ENCODE measurements around the gene CFAP126. TPM values are rescaled to one million over a fixed set of nuclear protein-coding genes. Genes with fewer than 3 reads are reported as not detected.

Gene CFAP126
- polyA plus RNA-seq, 2 donors, result not detected

DNA sequence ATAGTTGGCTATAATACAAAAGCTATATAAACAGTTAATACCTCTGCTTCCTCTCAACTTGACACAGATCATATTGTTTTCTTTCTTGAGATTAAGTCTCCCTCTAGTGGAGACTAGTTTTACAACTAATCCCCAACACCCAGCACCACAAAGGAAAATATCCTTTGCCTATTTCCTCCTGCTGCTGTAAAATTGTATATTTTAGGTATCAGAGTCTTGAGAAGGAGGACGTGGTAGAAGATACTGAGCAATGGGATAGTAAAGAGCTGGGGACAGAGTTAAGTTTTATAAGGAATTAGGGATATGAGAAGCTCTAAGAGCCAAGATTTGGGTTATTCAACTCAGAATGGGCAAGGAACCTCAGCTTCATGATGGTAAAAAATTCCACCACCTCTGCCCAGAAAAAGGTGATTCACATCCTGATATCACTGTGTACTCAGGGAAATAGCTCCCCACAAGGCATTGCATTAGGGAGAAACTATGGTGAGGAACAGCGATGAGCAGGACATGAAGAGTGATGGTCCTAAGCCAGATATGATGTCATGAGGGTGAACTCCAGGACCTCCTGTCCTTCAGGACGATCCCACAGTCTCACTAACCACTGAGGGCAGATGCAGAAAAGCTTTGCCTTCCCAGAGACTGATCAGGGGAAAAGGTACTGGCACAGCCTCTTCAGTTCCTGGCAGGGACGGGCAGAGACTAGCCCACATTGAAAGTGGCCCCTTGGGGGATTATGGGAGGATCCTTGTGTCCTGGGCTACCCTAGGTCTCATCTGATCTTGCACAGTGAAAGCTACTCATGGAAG is 14.7 kb upstream of the CFAP126 start:
- 19 to 25% methylated on average over 4 of the region's 4 CpGs for WGBS, 2 donors
- Histone ChIP-seq H3K4me3 (ENCODE audit: low read depth in 1 of 2, low read length in 2 of 2) (no peak overlapping the region), H3K36me3 (ENCODE audit: control insufficient read depth in 2 of 2, insufficient read depth in 2 of 2, low read length in 1 of 2) (no peaks in the 10 kb centered on the region), H3K27ac (ENCODE audit: low read depth in 2 of 2, low read length in 1 of 2) (peak overlapping the region; percentile 1 to 4), H3K4me1 (ENCODE audit: control insufficient read depth in 2 of 2, insufficient read depth in 2 of 2, low read length in 1 of 2) (no peaks in the 10 kb centered on the region), H3K27me3 (ENCODE audit: control insufficient read depth in 1 of 2, insufficient read depth in 2 of 2, low read length in 2 of 2) (no peaks in the 10 kb centered on the region), H3K9me3 (ENCODE audit: control insufficient read depth in 2 of 2, insufficient read depth in 1 of 2, low read depth in 1 of 2, low read length in 1 of 2) (no peaks in the 10 kb centered on the region)

DNA sequence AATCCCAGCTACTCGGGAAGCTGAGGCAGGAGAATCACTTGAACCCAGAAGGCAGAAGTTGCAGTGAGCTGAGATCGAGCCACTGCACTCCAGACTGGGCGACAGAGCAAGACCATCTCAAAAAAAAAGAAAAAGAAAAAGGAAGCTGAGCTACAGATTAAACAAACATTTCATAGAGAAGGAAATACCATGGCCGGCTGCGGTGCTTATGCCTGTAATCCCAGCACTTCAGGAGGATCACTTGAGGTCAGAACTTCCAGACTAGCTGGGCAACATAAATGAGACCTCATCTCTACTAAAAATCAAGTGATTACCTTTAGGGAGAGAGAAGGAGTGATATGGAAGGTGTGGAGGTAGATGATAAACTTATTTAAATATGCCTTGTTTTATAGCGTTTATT is 14.0 kb upstream of the CFAP126 start:
- H3K9me3 ChIP-seq (ENCODE audit: control insufficient read depth in 2 of 2, insufficient read depth in 1 of 2, low read depth in 1 of 2, low read length in 1 of 2), result no peaks in the 10 kb centered on the region
- no peaks in the 10 kb centered on the region for H3K36me3 ChIP-seq (ENCODE audit: control insufficient read depth in 2 of 2, insufficient read depth in 2 of 2, low read length in 1 of 2)
- H3K27me3 ChIP-seq (ENCODE audit: control insufficient read depth in 1 of 2, insufficient read depth in 2 of 2, low read length in 2 of 2), result no peaks in the 10 kb centered on the region
- H3K4me3 ChIP-seq (ENCODE audit: low read depth in 1 of 2, low read length in 2 of 2), result no peak overlapping the region
- 55 to 57% methylated on average over 6 of the region's 6 CpGs for whole genome bisulfite sequencing, 2 donors
- H3K27ac ChIP-seq (ENCODE audit: low read depth in 2 of 2, low read length in 1 of 2), result no peak overlapping the region
- no peaks in the 10 kb centered on the region for H3K4me1 ChIP-seq (ENCODE audit: control insufficient read depth in 2 of 2, insufficient read depth in 2 of 2, low read length in 1 of 2)

DNA sequence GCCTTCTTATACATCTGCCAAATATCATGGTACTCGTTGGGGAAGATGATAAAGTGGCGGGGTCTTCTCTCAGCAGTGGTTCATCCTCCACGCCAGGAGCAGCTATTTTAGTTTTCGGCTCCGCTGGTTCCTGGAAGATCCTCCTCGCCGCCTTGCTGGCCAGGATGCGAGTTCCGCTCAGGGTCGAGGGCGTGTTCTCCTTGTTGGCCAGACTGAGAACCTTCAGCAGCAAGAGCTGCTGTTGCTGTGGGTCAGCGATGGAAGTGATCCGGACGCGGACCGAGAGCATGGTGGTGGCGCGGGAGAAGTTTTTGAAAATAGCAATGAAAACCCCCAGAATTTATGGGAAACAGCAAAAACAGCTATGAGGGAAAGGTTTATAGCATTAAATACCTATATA is 11.4 kb upstream of the CFAP126 start:
- Histone ChIP-seq H3K4me3 (ENCODE audit: low read depth in 1 of 2, low read length in 2 of 2) (no peak overlapping the region), H3K27me3 (ENCODE audit: control insufficient read depth in 1 of 2, insufficient read depth in 2 of 2, low read length in 2 of 2) (no peaks in the 10 kb centered on the region), H3K36me3 (ENCODE audit: control insufficient read depth in 2 of 2, insufficient read depth in 2 of 2, low read length in 1 of 2) (no peaks in the 10 kb centered on the region), H3K9me3 (ENCODE audit: control insufficient read depth in 2 of 2, insufficient read depth in 1 of 2, low read depth in 1 of 2, low read length in 1 of 2) (no peaks in the 10 kb centered on the region), H3K4me1 (ENCODE audit: control insufficient read depth in 2 of 2, insufficient read depth in 2 of 2, low read length in 1 of 2) (no peaks in the 10 kb centered on the region), H3K27ac (ENCODE audit: low read depth in 2 of 2, low read length in 1 of 2) (no peak overlapping the region)
- 82 to 89% methylated on average over 18 of the region's 18 CpGs for WGBS, 2 donors

DNA sequence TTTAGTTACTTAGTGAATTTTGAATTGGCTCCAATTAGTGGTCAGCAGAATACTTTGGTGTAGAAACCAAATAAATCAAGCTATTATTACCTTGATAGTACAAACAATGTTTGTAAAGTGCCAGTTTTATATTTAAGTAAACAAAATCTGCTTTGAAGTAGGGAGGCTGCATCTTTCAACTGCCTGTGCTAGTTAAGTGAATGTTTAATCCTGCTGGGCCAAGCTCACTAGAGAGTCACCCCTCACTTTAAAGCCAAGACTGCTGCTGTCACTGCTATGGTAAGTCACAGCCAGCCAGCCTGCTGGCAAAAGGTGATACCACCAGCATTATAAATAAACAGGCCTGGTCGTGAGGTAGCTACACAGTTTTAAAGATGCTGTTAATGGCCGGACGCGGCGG is 10.3 kb upstream of the CFAP126 start:
- Histone ChIP-seq H3K9me3 (ENCODE audit: control insufficient read depth in 2 of 2, insufficient read depth in 1 of 2, low read depth in 1 of 2, low read length in 1 of 2) (no peaks in the 10 kb centered on the region), H3K36me3 (ENCODE audit: control insufficient read depth in 2 of 2, insufficient read depth in 2 of 2, low read length in 1 of 2) (no peaks in the 10 kb centered on the region), H3K27me3 (ENCODE audit: control insufficient read depth in 1 of 2, insufficient read depth in 2 of 2, low read length in 2 of 2) (no peaks in the 10 kb centered on the region), H3K27ac (ENCODE audit: low read depth in 2 of 2, low read length in 1 of 2) (no peak overlapping the region), H3K4me3 (ENCODE audit: low read depth in 1 of 2, low read length in 2 of 2) (no peak overlapping the region), H3K4me1 (ENCODE audit: control insufficient read depth in 2 of 2, insufficient read depth in 2 of 2, low read length in 1 of 2) (no peaks in the 10 kb centered on the region)
- WGBS, 2 donors, result 85 to 88% methylated on average over 5 of the region's 5 CpGs

DNA sequence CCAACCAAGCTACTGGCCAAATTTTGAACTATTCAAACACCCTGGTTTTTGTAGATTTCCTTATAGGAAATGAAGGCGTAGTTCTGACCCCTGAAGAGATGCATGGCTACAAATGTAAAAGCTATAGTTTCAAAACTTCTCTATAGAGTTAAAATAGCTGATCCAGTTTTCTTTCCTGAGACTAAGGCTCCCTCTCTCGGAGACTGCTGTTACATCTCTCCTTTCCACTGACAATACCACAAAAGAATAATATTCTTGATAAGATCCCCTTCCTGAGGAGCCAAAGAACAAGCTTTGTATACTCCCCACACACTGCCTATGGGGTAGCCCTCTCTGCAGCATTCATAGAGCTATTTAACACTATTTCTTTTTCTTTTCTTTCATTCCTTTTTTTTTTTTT is 6.7 kb upstream of the CFAP126 start:
- no peaks in the 10 kb centered on the region for H3K36me3 ChIP-seq (ENCODE audit: control insufficient read depth in 2 of 2, insufficient read depth in 2 of 2, low read length in 1 of 2)
- whole genome bisulfite sequencing, 2 donors, result 53 to 55% methylated on average over 2 of the region's 2 CpGs

DNA sequence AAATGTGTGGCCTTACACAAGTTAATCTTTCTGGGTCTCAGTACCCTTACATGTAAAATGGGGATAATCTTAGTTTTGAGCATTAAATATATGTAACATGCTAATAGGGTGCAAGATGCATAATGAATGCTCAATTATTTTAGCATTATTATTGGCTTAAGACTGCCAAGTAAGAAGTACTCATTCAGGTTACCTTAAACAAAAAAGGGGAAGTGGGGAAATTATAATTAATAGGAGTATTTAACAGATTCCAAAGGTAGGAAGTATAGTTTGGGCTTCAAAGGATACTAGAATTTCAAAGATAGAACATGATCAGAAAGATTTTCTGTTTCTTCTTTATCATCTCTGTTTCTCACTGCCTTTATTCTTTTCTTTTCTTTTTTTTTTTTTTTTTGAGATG is 5.8 kb upstream of the CFAP126 start:
- Histone ChIP-seq H3K27me3 (ENCODE audit: control insufficient read depth in 1 of 2, insufficient read depth in 2 of 2, low read length in 2 of 2) (no peaks in the 10 kb centered on the region), H3K4me3 (ENCODE audit: low read depth in 1 of 2, low read length in 2 of 2) (no peak overlapping the region), H3K27ac (ENCODE audit: low read depth in 2 of 2, low read length in 1 of 2) (no peak overlapping the region), H3K9me3 (ENCODE audit: control insufficient read depth in 2 of 2, insufficient read depth in 1 of 2, low read depth in 1 of 2, low read length in 1 of 2) (no peaks in the 10 kb centered on the region), H3K4me1 (ENCODE audit: control insufficient read depth in 2 of 2, insufficient read depth in 2 of 2, low read length in 1 of 2) (no peaks in the 10 kb centered on the region), H3K36me3 (ENCODE audit: control insufficient read depth in 2 of 2, insufficient read depth in 2 of 2, low read length in 1 of 2) (no peaks in the 10 kb centered on the region)

More for the DNA sequence above, 6.7 kb upstream of the CFAP126 start:
- H3K27ac ChIP-seq (ENCODE audit: low read depth in 2 of 2, low read length in 1 of 2), result no peak overlapping the region
- H3K27me3 ChIP-seq (ENCODE audit: control insufficient read depth in 1 of 2, insufficient read depth in 2 of 2, low read length in 2 of 2), result no peaks in the 10 kb centered on the region
- no peaks in the 10 kb centered on the region for H3K9me3 ChIP-seq (ENCODE audit: control insufficient read depth in 2 of 2, insufficient read depth in 1 of 2, low read depth in 1 of 2, low read length in 1 of 2)
- no peak overlapping the region for H3K4me3 ChIP-seq (ENCODE audit: low read depth in 1 of 2, low read length in 2 of 2)
- no peaks in the 10 kb centered on the region for H3K4me1 ChIP-seq (ENCODE audit: control insufficient read depth in 2 of 2, insufficient read depth in 2 of 2, low read length in 1 of 2)

DNA sequence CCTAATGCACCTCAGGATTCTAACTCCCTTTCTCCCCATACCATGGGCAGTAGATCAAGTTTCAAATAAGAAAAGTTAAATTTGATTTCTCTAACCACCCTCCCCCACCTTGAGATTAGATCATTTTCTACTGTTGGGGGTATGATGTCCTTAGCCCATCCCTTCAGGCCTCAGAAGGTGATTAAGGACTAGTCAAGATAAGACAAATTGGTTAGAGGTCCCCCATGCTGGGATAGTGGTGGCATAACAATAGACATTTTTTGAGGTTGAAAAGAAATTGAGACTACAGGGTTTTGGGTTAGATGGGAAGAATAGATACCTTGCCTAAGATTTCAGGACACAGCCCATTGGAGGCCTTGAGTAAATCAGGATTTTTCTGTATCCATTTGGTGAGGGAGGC is 2.5 kb downstream of the CFAP126 start:
- H3K4me3 ChIP-seq (ENCODE audit: low read depth in 1 of 2, low read length in 2 of 2), result no peak overlapping the region
- H3K36me3 ChIP-seq (ENCODE audit: control insufficient read depth in 2 of 2, insufficient read depth in 2 of 2, low read length in 1 of 2), result peaks cover 2 to 7% of the 10 kb centered on the region in 2 donors
- no peaks in the 10 kb centered on the region for H3K27me3 ChIP-seq (ENCODE audit: control insufficient read depth in 1 of 2, insufficient read depth in 2 of 2, low read length in 2 of 2)
- H3K9me3 ChIP-seq (ENCODE audit: control insufficient read depth in 2 of 2, insufficient read depth in 1 of 2, low read depth in 1 of 2, low read length in 1 of 2), result no peaks in the 10 kb centered on the region
- no peaks in the 10 kb centered on the region for H3K4me1 ChIP-seq (ENCODE audit: control insufficient read depth in 2 of 2, insufficient read depth in 2 of 2, low read length in 1 of 2)
- H3K27ac ChIP-seq (ENCODE audit: low read depth in 2 of 2, low read length in 1 of 2), result no peak overlapping the region

DNA sequence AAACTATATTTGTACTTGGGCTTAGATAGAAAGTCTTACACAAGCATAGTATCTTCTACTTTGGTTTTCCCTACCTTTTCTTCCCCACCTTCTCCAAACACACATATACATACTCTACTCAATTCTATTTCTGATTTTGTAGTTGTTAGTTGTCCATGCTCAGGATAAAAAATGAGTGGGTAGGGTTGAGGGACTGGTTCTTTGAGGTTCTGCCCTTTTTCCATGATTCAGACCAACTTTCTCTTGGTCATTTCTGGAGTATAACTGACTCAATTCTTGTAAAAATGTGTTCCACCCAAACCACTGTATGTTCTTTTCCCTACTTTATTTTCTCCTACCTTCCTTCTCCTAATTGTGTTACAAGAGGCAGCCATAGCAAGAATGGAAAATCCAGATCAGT is 3.3 kb downstream of the CFAP126 start:
- peaks cover 2 to 7% of the 10 kb centered on the region in 2 donors for H3K36me3 ChIP-seq (ENCODE audit: control insufficient read depth in 2 of 2, insufficient read depth in 2 of 2, low read length in 1 of 2)
- no peak overlapping the region for H3K4me3 ChIP-seq (ENCODE audit: low read depth in 1 of 2, low read length in 2 of 2)
- no peaks in the 10 kb centered on the region for H3K4me1 ChIP-seq (ENCODE audit: control insufficient read depth in 2 of 2, insufficient read depth in 2 of 2, low read length in 1 of 2)

DNA sequence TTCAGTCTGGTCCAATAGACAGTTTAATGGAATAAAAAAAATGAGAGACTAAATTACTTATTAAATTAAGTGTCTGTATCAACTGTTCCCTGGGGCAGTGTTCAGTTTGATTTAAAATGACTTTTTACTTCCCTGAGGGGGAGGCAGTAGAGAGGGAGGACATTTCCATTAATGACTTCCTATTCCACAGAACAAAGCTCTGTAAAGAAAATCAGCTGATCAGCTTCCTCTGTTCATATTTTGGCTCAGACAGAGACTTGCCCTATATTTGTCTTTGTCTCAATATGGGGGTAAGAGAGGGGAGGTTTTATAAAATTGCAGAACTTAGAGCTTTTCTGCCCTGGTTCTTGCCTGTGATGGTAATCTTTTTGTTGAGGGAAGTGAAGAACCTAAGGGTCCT is 8.4 kb downstream of the CFAP126 start:
- no peaks in the 10 kb centered on the region for H3K9me3 ChIP-seq (ENCODE audit: control insufficient read depth in 2 of 2, insufficient read depth in 1 of 2, low read depth in 1 of 2, low read length in 1 of 2)
- no peaks in the 10 kb centered on the region for H3K36me3 ChIP-seq (ENCODE audit: control insufficient read depth in 2 of 2, insufficient read depth in 2 of 2, low read length in 1 of 2)
- no peak overlapping the region for H3K4me3 ChIP-seq (ENCODE audit: low read depth in 1 of 2, low read length in 2 of 2)
- no peaks in the 10 kb centered on the region for H3K4me1 ChIP-seq (ENCODE audit: control insufficient read depth in 2 of 2, insufficient read depth in 2 of 2, low read length in 1 of 2)
- no peak overlapping the region for H3K27ac ChIP-seq (ENCODE audit: low read depth in 2 of 2, low read length in 1 of 2)
- no peaks in the 10 kb centered on the region for H3K27me3 ChIP-seq (ENCODE audit: control insufficient read depth in 1 of 2, insufficient read depth in 2 of 2, low read length in 2 of 2)

More for the DNA sequence above, 3.3 kb downstream of the CFAP126 start:
- no peaks in the 10 kb centered on the region for H3K9me3 ChIP-seq (ENCODE audit: control insufficient read depth in 2 of 2, insufficient read depth in 1 of 2, low read depth in 1 of 2, low read length in 1 of 2)
- H3K27ac ChIP-seq (ENCODE audit: low read depth in 2 of 2, low read length in 1 of 2), result no peak overlapping the region
- no peaks in the 10 kb centered on the region for H3K27me3 ChIP-seq (ENCODE audit: control insufficient read depth in 1 of 2, insufficient read depth in 2 of 2, low read length in 2 of 2)

DNA sequence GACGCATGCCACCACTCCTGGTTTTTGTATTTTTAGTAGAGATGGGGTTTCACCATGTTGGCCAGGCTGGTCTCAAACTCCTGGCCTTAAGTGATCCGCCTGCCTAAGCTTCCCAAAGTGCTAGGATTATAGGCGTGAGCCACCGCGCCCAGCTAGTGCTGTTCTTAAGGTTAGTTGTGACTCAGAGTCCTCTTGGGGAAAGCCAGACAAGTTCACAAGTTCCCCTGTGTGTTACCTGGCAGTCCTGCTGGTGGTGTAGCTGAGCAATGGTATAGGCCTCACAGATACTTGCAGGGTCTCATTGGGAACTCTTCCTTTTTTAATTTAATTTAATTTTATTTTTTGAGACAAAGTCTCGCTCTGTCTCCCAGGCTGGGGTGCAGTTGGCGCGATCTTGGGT is 10.6 kb downstream of the CFAP126 start:
- Histone ChIP-seq H3K4me1 (ENCODE audit: control insufficient read depth in 2 of 2, insufficient read depth in 2 of 2, low read length in 1 of 2) (no peaks in the 10 kb centered on the region), H3K27ac (ENCODE audit: low read depth in 2 of 2, low read length in 1 of 2) (no peak overlapping the region), H3K4me3 (ENCODE audit: low read depth in 1 of 2, low read length in 2 of 2) (no peak overlapping the region), H3K9me3 (ENCODE audit: control insufficient read depth in 2 of 2, insufficient read depth in 1 of 2, low read depth in 1 of 2, low read length in 1 of 2) (no peaks in the 10 kb centered on the region), H3K36me3 (ENCODE audit: control insufficient read depth in 2 of 2, insufficient read depth in 2 of 2, low read length in 1 of 2) (no peaks in the 10 kb centered on the region), H3K27me3 (ENCODE audit: control insufficient read depth in 1 of 2, insufficient read depth in 2 of 2, low read length in 2 of 2) (no peaks in the 10 kb centered on the region)
- WGBS, 2 donors, result 88 to 99% methylated on average over 8 of the region's 8 CpGs
